Measurements from ENCODE around the gene SYT8.

DNA sequence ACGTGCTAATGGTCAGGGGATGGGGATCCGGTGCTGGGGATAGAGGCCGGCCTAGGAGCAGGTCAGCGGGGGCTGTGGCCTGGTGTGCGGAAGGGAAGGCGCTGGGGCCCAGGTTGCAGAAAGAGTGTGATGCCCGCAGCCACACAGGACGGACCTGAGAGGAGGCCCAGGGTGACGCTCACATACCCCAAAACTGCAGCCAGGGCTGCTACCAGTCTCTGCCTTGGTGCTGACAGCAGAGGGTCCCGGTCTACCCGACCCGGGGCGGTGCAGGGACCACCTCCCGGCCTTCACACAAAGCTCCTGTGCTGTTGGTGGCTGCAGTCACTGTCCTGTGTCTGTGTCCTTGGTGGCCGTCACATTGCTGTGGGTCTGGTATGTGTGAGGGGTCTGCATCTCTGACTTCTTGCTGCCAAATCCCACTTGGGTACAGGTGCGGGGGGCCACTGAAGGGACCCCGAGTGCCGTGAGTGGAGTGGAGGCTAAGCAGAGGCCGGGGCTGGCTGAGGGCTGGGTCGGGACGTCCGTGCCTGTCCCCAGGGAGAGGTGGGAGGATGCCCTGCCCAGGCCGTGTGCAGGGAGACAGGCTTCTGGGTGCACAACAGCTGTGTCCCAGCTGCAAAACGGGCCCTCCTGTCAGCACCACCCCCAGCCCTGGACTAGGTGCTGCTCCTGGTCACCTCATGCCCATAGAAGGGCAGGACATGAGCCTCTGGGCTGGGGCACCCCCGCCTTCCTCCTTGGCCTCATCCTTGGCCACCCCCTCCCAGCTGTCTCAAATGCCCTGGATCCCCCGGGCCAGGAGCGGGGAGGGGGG, 19.6 kb downstream of the SYT8 start:
- TF ChIP-seq POLR2A (IDR thresholded peaks at IDR 0.05; ENCODE audit: low read depth, low read length) (peak; percentile 61), POLR2AphosphoS5 (IDR thresholded peaks at IDR 0.05; ENCODE audit: low read depth, low read length) (no peak; the same call in none of the 2 replicates), PAX5 (IDR thresholded peaks at IDR 0.05; ENCODE audit: insufficient read depth, low read length, severe bottlenecking) (no peak), TAF1 (IDR thresholded peaks at IDR 0.05; ENCODE audit: low read depth, low read length) (0 out of 2 replicates have a peak, but pooled peaks have one; percentile 23), SPI1 (IDR thresholded peaks at IDR 0.05; ENCODE audit: low read depth, low read length) (no peak), POU2F2 (IDR thresholded peaks at IDR 0.05; ENCODE audit: low read depth, low read length) (no peak)

All from GM12891 (cell line).